ENCODE results near the gene COL6A3.

Gene COL6A3, protein sequence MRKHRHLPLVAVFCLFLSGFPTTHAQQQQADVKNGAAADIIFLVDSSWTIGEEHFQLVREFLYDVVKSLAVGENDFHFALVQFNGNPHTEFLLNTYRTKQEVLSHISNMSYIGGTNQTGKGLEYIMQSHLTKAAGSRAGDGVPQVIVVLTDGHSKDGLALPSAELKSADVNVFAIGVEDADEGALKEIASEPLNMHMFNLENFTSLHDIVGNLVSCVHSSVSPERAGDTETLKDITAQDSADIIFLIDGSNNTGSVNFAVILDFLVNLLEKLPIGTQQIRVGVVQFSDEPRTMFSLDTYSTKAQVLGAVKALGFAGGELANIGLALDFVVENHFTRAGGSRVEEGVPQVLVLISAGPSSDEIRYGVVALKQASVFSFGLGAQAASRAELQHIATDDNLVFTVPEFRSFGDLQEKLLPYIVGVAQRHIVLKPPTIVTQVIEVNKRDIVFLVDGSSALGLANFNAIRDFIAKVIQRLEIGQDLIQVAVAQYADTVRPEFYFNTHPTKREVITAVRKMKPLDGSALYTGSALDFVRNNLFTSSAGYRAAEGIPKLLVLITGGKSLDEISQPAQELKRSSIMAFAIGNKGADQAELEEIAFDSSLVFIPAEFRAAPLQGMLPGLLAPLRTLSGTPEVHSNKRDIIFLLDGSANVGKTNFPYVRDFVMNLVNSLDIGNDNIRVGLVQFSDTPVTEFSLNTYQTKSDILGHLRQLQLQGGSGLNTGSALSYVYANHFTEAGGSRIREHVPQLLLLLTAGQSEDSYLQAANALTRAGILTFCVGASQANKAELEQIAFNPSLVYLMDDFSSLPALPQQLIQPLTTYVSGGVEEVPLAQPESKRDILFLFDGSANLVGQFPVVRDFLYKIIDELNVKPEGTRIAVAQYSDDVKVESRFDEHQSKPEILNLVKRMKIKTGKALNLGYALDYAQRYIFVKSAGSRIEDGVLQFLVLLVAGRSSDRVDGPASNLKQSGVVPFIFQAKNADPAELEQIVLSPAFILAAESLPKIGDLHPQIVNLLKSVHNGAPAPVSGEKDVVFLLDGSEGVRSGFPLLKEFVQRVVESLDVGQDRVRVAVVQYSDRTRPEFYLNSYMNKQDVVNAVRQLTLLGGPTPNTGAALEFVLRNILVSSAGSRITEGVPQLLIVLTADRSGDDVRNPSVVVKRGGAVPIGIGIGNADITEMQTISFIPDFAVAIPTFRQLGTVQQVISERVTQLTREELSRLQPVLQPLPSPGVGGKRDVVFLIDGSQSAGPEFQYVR (N-terminal part only)

DNA sequence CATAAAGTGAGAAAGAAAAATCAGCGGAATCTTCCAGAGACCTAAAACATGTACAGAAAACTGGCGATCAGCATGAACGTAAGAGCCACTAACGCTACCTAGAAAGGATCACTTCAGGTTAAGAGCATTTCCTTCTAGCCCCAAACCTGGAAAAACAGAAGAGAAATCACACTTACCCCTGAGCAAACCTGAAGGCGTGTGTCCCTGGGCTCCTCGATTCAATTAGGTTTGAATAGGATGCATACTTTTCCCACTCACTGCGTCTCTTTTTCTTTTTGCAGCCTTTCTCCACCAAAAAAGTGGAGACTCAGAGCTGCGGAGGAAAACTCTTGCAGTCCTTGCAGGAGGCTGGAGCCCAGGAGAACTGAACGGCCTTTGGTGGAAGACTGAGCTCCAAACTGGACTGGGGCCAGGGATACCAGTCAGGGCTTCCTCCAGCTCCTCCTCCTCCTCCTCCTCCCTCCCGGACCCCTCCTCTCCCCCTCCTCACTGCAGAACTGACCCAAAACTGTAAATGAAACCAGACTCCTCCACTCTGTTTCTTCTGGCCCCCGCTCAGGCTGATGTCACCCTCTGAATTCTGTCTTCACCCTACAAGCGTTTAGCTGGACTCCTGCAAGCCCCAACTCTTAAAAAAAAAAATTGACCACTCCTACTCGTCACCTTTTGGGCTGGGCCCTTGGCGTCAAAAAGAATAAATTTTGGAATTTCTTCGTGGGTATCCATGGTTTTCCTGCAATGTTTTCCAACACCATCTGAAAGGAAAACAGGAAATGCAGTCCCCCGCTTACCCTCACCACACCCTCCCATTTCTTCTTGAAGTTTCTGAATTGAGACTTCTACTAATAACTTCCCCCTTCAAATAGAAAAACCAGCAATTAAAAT is at the start of gene COL6A3:
Gene COL6A3 (minus strand): TSS at position 388 of the 885 bp plus-strand sequence. CDS start 17,347 bp downstream, outside the sequence.
- DNase-seq: no peak

DNA sequence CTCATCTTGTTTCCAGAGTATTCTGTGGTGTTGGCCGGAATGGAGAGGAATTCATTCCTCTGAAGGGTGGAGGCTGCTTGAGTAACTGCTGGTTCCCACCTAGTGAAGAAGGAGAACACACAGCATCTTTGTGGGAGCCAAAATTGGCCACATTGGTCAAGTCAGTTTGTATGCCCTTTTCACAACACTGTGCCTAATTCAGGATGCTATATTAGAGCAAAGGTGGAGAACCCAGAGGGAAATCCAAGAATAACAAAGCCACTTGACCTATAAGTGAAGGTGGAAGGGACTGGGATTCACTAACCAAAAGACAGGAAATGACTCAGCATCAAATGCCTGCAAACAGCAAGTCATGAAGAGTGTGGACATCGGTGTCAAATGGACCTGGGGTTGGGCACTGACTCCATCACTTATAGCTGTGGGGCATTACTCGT is 45.8 kb upstream of the COL6A3 start:
- DNase-seq: no peak

DNA sequence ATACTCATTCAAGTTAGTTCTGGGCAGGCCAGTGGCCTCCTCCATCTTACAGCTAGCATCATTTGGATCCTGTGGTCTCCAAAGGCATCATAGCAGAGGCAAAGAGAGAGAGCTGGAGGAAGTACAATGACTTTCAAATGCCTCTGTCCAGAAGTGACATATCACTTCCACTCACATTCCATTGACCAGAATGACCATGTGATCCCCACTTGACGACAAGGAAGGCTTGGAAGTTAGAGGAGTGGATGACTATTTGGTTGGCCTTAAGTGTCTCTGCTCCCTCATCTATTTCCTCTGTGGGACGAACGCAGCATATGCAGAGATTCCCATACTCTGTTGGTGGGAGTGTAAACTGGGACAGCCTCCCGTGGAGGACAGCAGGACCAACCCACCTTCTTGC is 45.3 kb upstream of the COL6A3 start:
- DNase-seq: no peak

DNA sequence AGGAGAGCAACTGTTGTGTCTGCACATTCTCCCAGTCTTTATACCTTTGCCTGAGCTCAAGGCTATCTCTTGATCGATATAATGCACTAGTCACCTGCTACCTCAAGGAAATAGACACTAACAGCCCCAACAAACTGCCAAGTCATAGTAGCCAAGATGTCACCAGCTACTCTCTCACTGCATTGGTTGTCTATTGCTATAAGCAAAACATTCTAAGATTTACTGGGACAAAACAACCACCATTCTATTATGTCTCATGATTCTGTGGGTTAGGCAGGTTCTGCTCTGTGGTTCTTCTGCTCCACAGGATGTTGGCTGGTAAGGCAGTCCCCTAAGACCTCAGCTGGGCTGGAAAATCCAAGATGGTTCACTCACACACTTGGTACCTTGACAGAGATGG is 44.6 kb upstream of the COL6A3 start:
- DNase-seq: no peak

DNA sequence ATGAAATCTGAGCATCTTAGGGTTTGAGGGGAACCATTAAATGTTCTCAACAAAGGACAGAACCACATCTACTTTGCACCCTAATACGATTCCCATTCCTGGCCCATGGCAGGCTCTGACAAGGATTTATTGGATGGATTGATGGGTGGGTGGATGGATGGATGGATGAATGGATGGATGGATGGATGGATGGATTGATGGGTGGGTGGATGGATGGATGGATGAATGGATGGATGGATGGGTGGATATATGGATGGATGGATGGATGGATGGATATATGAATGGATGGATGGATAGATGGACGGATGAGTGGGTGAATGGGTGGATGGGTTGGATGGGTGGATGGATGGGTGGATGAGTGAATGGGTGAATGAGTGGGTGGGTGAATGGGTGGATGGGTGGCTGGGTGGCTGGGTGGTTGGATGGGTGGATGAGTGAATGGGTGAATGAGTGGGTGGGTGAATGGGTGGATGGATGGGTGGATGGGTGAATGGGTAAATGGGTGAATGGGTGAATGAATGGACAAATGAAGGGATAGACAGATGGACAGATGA is 43.5 kb upstream of the COL6A3 start:
- DNase-seq: no peak

DNA sequence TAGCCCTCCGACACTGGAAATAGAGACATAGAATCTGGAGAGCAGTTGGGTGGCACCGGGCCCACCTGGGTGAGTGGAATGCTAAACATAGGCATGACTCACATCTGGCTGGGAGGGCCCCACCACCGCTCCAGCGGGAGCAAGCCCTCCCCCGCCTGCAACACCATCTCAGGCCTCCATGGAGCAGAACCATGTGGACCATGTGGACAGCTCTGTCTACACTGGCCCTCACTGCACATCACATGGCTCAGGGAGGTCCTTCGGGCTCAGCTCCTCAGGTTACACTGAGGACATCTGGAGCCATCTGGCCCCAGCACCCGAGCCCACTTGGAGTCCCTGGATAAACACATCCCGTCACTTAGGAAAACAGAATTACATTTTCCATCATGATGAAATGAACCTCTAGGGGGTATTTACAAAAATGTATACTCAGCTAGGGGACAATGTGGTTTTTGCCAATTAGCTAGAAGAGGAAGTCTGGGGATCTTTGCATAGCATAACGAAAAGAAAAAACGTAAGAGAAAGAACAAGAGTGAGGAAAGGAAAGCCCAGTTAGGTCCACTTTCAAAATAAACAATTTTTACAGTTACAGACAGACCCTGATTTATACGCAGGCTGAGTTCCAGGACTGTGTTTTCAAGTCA is 42.4 kb upstream of the COL6A3 start:
- no peak for DNase-seq

DNA sequence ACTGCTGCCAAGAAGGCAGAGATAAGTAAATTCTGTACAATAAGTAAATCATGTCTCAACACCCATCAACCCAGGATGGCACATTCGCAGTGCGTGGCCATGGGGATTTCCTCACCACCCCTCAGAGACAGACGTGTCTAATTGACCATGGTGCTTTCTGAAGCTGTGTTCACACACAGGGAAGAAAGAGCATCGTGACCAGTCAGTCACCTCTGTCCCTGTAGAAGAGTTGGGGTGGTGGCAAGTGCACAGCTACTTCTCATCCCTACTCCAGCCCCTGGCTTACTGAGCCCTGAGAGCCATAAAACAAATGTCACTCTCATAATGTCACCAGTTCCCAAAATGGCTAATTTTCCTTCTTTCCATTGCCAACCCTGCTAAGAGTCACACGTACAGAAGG is 41.8 kb upstream of the COL6A3 start:
- no peak for DNase-seq

DNA sequence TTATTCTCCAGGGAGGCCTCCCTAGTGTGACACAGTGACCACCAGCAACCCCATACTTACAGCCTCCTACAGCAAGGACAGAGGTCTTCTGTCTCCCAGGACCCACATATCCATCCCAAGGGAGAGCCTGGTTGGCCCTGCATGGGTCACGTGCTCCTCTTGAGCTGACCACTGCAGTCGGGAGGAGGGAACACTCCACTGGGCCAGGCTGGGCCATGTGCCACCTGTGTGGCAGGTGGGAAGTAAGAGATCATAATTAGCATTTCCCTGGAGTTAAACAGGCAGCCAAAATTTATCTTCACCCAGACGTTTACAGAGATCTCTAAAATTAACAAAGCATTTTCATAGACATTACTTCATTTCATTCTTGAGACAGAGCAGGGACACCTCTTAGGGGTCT is 39.7 kb upstream of the COL6A3 start:
- no peak for DNase-seq

DNA sequence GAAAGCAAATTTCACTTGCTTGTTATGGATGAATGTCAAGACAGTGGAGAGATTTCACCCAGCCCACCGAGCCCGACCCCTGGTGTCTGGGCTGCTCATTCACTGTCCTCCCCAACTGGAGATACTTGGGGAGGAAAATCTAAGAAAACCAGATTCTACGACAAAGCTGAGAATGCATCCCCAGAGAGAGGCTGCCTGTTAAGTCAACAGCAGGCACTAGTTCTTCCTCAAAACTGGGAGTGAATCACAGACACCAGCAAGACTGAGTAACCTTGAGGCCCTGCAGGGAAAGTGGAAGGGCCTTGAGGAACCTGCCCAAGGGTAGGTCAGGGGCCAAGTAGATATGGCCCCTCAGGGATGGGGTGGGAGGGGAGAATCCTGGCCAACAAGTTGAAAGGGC is 38.9 kb upstream of the COL6A3 start:
- no peak for DNase-seq

DNA sequence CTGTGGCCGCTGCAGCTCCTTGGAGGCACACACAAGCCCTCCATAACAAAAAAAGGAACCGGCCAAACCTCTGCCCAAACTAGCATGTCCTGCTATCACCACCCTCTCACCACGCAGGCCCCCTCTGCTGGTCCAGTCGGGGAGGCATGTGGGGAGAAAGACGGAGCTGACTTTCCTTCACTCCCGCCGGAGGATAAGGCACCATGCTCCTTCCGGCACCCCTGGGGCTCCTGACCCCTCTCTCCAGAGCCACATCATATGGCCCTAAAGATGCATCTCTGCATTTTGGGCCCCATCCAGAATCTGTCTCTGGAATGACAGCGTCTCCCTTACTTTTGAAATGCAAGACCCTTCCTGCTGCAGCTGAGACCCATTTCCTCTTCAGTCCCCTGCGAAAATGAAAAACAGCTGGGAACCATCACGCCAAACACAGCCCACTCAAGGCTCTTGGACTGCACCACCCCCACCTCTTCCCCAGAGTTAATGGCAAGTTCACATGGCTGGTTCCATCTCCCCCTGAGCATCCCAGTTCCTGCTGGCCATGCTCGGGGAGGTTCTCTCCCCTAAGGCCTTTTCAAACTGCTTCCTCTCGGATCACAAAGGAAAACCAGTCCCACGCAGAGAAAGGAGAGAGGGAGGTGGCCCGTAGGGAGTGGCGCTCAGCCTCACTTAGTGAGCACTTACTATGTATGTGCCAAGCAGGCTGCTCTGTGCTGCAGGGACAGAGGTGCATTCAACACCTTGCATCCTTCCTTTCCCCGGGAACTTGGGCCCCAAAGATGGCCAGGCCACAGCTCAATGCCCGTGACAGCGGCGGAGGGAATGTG is 37.9 kb upstream of the COL6A3 start:
- DNase-seq: no peak

DNA sequence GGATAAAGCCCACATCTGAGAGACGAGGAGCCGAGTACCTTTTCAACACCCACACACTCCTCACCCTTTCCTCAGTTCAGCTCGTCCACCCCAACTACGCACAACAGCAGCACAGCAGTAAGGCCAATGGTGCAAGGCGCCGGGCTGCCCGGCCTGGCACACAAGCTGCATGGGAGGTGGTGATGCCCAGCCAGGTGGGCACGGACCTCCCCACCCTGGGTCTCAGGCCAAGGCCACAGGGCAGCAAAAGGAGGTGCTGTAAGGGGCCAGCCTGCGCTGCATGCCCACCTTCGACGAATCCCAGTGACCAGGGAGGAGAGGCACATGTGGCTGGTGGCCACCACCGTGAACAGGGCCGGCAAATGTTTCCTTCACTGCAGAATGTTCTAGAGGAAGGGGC is 36.6 kb upstream of the COL6A3 start:
- no peak for DNase-seq

DNA sequence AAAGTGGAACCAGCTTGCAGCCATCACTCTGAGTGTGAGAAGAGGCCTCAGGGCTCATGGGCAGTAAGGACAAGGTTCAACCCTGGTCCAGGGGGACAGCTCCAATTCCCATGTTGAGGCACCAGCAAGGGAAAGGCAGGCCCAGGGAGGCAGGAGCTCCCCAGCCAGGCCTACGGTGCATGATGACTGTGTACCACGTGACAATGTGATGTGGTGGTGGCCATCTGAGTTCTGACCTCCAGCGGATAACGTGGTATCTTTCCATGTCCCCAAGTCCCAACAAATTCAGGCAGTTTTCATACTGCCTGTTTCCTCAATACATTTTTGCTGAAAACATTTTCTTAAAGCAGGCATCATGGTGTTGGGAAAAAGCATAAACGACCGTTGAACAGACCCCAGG is 36.1 kb upstream of the COL6A3 start:
- no peak for DNase-seq

DNA sequence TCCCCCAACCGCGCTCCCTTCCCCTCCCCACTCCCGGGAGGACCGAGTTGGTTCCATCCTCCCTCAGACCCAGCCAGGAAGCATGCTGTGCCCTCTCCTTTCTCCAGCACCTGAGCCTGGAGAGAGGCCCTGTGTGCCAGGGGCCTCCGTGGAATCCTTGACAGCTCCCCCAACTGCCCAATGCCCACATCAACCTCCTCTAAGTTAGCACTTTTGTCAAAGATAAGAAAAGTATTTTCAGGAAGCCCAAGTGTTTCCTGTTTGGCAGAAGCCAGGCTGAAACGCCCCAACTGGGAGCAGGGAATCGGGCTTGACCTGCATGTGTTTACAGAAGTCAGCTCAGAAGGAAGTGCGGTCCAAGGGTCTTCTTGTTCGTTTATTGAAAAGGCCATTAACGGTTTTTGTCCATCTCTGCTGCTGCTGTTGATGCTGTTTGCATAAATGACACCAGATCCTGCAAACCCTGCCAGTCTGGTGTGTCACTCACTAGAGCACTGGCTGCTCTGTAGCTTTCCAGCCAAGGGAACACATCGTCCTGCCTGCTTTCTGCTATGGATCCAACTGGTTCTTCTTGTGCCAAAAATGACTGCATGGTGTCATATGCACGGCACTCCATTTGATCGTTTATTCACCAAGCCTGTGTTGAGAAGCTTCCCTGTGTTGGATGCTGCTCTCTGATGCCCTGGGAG is 35.4 kb upstream of the COL6A3 start:
- DNase-seq: peak in 2 of 51 donors; percentile 13 to 20

DNA sequence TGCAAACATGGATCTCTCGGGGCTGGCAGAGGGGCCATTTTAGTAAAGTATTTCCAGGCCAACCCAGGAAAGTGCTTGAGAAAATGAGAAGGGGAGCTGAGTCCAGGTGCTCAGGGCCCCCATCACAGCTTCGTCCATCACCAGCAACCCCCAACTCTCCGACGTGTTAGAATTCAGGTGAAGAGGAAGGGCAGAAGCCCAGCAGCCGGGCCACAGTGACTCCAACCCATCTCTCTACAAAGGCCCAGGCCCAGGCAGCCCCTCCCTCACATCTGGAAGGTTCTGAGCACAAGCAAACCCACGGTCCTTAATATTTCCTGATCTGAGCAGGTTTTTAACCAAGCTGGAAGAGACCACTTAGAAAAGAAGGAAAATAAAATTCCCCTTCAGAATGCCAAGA is 34.7 kb upstream of the COL6A3 start:
- DNase-seq: no peak

DNA sequence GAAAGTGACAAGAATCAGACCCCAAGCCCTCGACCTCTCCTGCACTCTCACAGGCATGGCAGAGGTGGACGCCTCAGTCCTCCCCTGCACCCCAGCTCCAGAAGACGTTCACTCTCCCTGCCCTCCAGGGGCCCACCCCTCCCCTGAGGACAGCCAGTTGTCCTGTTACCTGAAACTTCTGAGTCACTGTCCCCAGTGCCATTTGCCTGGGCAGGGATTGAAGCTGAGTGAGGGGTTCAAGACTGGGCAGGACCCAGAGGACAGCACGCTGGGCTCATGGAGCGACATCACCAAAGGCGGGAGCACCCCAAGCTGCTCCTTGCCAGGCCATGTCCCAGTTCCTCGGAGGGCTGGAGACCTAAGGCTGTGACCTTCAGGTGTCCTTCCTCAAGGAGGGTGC is 34.2 kb upstream of the COL6A3 start:
- no peak for DNase-seq

DNA sequence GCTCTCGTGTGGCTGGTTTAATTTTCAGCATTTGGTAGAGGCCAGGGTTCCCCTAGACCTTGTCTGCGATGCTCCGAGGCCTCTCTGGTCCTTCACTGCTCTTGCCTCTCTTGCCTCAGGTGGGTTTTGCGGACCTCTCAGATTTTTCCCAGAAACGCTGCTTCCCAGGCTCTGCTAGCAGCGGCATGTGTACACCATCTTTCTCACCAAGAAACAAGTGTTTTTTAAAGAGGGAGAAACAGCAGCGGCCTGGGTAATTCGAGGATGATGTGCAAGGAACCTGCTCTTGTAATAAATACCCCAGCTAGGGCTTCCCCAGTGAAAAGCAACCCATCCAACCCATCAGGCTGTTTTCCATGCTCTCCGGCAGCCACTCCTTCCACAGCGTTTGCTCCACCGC is 33.5 kb upstream of the COL6A3 start:
- no peak for DNase-seq

DNA sequence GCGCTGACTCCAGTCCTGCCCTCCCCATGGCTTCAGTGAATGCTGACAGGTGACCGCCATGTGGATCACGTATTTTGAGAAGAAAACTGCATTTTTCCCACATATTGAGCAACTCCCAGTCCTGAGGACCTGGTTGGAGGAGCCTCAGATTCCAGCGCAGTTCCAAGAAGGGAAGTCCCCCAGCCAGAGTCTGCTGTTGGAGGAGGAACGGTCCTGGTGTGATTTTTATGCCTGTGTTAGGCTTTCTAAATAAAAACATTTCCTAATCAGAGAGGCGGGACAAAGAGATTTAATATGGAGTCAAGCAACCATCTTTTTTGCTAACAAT is 32.3 kb upstream of the COL6A3 start:
- no peak for DNase-seq

DNA sequence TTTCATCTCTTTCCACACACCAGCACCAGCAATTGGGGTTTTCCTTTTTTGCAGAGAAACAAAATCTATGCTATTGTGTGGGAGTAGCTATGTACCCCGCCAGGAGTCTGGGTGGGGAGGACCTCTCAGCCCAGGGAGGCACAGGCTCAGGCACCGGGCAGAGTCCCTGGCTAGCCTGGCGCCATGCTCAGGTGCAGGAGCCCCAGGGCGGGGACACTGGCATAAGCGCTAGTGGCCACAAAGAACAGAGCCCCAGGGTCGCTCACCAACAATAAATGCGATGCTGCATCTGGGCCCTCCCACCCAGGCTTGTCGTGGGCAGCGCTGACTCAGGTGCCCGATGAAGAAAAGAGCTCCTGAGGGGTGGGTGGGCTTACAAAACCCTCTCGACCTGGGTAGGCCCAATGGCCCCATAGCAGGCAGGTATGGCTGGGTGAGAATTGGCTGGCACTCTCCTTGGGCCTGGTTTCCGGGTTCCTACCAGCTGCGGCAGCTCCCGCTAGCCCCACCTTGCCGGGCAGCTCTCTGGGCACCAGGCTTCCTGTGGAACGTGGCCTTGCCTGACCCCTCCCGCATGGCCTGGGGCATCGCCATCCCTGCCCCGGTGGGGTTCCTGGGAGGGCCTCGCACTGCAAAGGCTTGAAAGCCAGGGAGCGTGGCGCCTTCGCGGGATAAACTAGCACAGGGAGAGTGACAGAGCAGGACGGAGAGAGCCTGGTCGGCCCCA is 31.8 kb upstream of the COL6A3 start:
- DNase-seq: no peak

All from hypothalamus (tissue), 51 donors.